ENCODE measurements around the gene KRT4. TPM values are rescaled to one million over a fixed set of nuclear protein-coding genes. Genes with fewer than 3 reads are reported as not detected.

The KRT4 gene
- total RNA-seq, 1 experiment from 2014 or later = 20.7 TPM

- Histone ChIP-seq H3K9me2 (replicated peaks; ENCODE audit: low read length) (no peaks in the 10 kb centered on the region), H3K4me2 (ENCODE audit: low read length) (no peak overlapping the region), H3K9ac (ENCODE audit: low read length) (no peak overlapping the region), H4K20me1 (ENCODE audit: low read length) (no peaks in the 10 kb centered on the region), H3K27me3 (ENCODE audit: low read length) (no peaks in the 10 kb centered on the region), H3F3A (ENCODE audit: low read length, unreplicated experiment) (no peaks in the 10 kb centered on the region), H3K9me3 (ENCODE audit: low read length) (no peaks in the 10 kb centered on the region), H3K27ac (ENCODE audit: low read length) (no peak overlapping the region), H2AFZ (ENCODE audit: low read length) (no peak overlapping the region), H3K79me2 (ENCODE audit: low read length) (no peaks in the 10 kb centered on the region), H3K4me1 (ENCODE audit: insufficient read depth, low read length) (peaks cover under 1% of the 10 kb centered on the region; the same call in 1 of the 2 replicates), H3K4me3 (ENCODE audit: low read length) (no peak overlapping the region), H3K36me3 (ENCODE audit: low read depth, low read length) (no peaks in the 10 kb centered on the region)
- POLR2A ChIA-PET (ENCODE audit: unreplicated experiment) = no interaction called here
- no TSS peak for BruUV-seq (replicated peaks)
- CTCF ChIA-PET = no interaction called here
- no peak for ATAC-seq
- no peak for DNase-seq
- no peak for TF ChIP-seq CTCF (conservative IDR thresholded peaks at IDR 0.05; ENCODE audit: low read depth, low read length)
- no peak for TF ChIP-seq EZH2phosphoT487 (IDR thresholded peaks at IDR 0.05; ENCODE audit: borderline replicate concordance, low read length)
- no peak for TF ChIP-seq EZH2 (IDR thresholded peaks at IDR 0.05; ENCODE audit: low read length, unreplicated experiment)
- intact Hi-C loops (cut with micrococcal nuclease) = no loop called here
Observed at GRCh38 chr12:52827499-52828090, 13.7 kb upstream of the KRT4 start.

DNA sequence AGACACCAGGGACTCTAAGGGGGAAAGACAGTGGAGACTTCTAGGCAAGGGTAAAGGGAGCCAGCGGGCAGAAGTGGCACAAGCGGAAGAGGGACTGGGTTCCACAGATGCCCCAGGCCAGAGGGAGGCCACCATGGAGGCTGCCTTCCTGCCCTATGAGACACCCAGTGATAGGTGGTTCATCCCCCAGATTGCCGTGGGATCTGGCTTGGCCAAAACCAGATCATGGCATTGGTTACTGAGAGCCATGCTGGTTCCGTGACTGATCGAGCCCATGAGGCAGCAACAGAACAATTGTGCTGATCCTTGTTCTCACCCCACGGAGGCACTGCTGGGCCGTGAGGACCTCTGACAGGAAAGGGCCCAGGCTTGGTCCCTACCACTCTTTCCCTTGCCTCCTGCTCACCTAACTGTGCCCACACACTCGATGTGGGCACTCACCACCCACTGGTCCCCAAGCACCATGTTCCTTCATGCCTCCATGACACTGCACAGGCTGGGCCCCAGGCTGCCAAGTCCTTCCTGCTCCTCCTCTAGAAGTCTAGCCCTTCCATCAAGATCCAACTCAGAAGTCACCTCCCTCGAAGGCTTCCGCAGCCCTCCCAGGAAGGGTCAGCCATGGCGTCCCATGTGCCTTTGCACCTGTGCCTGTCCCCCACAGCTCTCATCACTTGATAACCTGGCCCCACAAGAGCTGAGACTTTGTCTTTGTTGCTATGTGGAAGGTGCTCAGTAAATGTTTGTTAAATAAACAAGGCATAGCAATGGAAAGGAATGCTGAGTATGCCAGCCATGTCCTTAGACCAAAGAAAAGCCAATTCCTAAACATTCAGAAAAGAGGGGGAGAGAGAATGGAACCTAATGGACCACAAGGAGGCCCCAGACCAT, 12.9 kb upstream of the KRT4 start:
- Histone ChIP-seq H3K4me2 (ENCODE audit: low read length) (no peak overlapping the region), H4K20me1 (ENCODE audit: low read length) (no peaks in the 10 kb centered on the region), H3K36me3 (ENCODE audit: low read depth, low read length) (no peaks in the 10 kb centered on the region), H3K27me3 (ENCODE audit: low read length) (no peaks in the 10 kb centered on the region), H3K9ac (ENCODE audit: low read length) (no peak overlapping the region), H3K9me3 (ENCODE audit: low read length) (no peaks in the 10 kb centered on the region), H3K9me2 (replicated peaks; ENCODE audit: low read length) (no peaks in the 10 kb centered on the region), H3K79me2 (ENCODE audit: low read length) (no peaks in the 10 kb centered on the region), H2AFZ (ENCODE audit: low read length) (no peak overlapping the region), H3K27ac (ENCODE audit: low read length) (no peak overlapping the region), H3K4me3 (ENCODE audit: low read length) (no peak overlapping the region), H3K4me1 (ENCODE audit: insufficient read depth, low read length) (peaks cover 8% of the 10 kb centered on the region; the same call in 1 of the 2 replicates), H3F3A (ENCODE audit: low read length, unreplicated experiment) (no peaks in the 10 kb centered on the region)
- ChIA-PET CTCF (no interaction called here), POLR2A (ENCODE audit: unreplicated experiment) (interaction anchor here (0.6 kb wide), 1 partner anchor 53 kb away, joined by 4 read pairs; no protein-coding TSS in a partner anchor)
- intact Hi-C loops (cut with micrococcal nuclease) = no loop called here
- ATAC-seq (no peak), DNase-seq (no peak)
- TF ChIP-seq CTCF (conservative IDR thresholded peaks at IDR 0.05; ENCODE audit: low read depth, low read length) = no peak
- no peak for TF ChIP-seq EZH2phosphoT487 (IDR thresholded peaks at IDR 0.05; ENCODE audit: borderline replicate concordance, low read length)
- TF ChIP-seq EZH2 (IDR thresholded peaks at IDR 0.05; ENCODE audit: low read length, unreplicated experiment) = no peak
- no TSS peak for BruUV-seq (replicated peaks)

GRCh38 chr12:52825961-52826360, 12.0 kb upstream of the KRT4 start:
- ATAC-seq = no peak
- Histone ChIP-seq H3K4me3 (ENCODE audit: low read length) (no peak overlapping the region), H3K9me2 (replicated peaks; ENCODE audit: low read length) (no peaks in the 10 kb centered on the region), H4K20me1 (ENCODE audit: low read length) (no peaks in the 10 kb centered on the region), H3F3A (ENCODE audit: low read length, unreplicated experiment) (no peaks in the 10 kb centered on the region), H3K9me3 (ENCODE audit: low read length) (no peaks in the 10 kb centered on the region), H3K4me2 (ENCODE audit: low read length) (no peak overlapping the region), H3K79me2 (ENCODE audit: low read length) (no peaks in the 10 kb centered on the region), H3K36me3 (ENCODE audit: low read depth, low read length) (no peaks in the 10 kb centered on the region), H2AFZ (ENCODE audit: low read length) (no peak overlapping the region), H3K9ac (ENCODE audit: low read length) (no peak overlapping the region), H3K27me3 (ENCODE audit: low read length) (no peaks in the 10 kb centered on the region), H3K4me1 (ENCODE audit: insufficient read depth, low read length) (peaks cover 12% of the 10 kb centered on the region; the same call in 1 of the 2 replicates), H3K27ac (ENCODE audit: low read length) (no peak overlapping the region)
- POLR2A ChIA-PET (ENCODE audit: unreplicated experiment) = no interaction called here
- no peak for TF ChIP-seq EZH2 (IDR thresholded peaks at IDR 0.05; ENCODE audit: low read length, unreplicated experiment)
- no peak for TF ChIP-seq CTCF (conservative IDR thresholded peaks at IDR 0.05; ENCODE audit: low read depth, low read length)
- TF ChIP-seq EZH2phosphoT487 (IDR thresholded peaks at IDR 0.05; ENCODE audit: borderline replicate concordance, low read length) = no peak
- BruUV-seq (replicated peaks) = no TSS peak
- DNase-seq = no peak
- CTCF ChIA-PET = no interaction called here
- intact Hi-C loops (cut with micrococcal nuclease) = no loop called here
